NB4 (cell line): Measurements from ENCODE around the gene UNG.

Experiments used
- POLR2A ChIP-seq: IDR thresholded peaks from 2 replicates; pipeline ENCODE4 v1.6.1; 2011; ENCODE audit warnings: mild to moderate bottlenecking; ENCODE audit not compliant: insufficient read length; ENCODE audit errors: extremely low read depth
- TF ChIP-seq, protein P1 (sequence below): IDR thresholded peaks from one replicate; pipeline ENCODE4 v1.5.1; 2012; ENCODE audit warnings: low read depth, low read length
- TF ChIP-seq, protein P2 (sequence below): IDR thresholded peaks from 2 replicates; pipeline ENCODE4 v1.6.1; 2011; ENCODE audit warnings: low read depth, low read length

- TF ChIP-seq, protein P1, sequence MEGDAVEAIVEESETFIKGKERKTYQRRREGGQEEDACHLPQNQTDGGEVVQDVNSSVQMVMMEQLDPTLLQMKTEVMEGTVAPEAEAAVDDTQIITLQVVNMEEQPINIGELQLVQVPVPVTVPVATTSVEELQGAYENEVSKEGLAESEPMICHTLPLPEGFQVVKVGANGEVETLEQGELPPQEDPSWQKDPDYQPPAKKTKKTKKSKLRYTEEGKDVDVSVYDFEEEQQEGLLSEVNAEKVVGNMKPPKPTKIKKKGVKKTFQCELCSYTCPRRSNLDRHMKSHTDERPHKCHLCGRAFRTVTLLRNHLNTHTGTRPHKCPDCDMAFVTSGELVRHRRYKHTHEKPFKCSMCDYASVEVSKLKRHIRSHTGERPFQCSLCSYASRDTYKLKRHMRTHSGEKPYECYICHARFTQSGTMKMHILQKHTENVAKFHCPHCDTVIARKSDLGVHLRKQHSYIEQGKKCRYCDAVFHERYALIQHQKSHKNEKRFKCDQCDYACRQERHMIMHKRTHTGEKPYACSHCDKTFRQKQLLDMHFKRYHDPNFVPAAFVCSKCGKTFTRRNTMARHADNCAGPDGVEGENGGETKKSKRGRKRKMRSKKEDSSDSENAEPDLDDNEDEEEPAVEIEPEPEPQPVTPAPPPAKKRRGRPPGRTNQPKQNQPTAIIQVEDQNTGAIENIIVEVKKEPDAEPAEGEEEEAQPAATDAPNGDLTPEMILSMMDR, result no peak
- TF ChIP-seq POLR2A, result no peak
- TF ChIP-seq, protein P2, sequence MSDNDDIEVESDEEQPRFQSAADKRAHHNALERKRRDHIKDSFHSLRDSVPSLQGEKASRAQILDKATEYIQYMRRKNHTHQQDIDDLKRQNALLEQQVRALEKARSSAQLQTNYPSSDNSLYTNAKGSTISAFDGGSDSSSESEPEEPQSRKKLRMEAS, result no peak
These were observed 28.4 kb downstream of the UNG start for GRCh38 chr12:109125791-109126190.
